Inferior parietal cortex (tissue), 1 donor: ENCODE results near the gene NEK6.

Source experiments
- DNase-seq: peaks from one replicate; pipeline ENCODE4 v3.0.0-alpha.2; 2016; ENCODE audit errors: extremely low spot score

NEK6 gene

DNA sequence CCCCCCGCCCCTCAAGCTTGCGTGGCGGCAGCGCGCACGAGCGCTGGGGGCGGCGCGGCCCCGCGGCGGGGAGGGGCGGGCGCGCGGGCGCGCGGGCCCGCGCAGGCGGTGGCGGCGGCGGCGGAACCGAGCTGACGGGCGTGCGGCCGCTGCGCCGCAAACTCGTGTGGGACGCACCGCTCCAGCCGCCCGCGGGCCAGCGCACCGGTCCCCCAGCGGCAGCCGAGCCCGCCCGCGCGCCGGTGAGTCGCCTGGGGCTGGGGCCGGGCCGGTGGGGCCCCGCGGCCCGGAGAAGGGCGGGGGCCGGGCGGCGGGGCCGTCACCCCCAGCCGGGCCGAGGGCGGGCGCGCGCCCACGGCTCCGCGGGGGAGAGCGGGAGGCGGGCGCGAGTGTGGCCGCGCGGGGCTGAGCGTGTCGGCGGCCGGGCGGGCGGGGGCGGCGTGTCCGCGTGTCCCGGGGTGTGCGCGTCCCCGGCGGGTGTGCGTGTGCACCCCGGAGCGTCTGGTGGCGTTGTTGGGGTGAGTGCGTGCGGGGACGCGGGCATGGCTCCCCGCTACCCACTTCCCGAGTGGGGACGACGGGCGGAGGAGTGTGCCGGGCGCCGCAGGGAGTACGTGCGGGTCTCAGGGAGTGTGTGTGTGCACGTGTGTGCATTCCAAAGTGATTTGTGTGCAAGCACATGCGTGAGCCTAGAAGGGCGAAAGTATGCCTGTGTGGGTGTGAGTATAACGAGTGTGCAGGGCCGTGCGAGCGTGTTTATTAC lies at the start of gene NEK6:
Gene NEK6 (plus strand): TSS at position 106 of the 763 bp plus-strand sequence. CDS start 44,016 bp downstream, outside the sequence.
- no peak for DNase-seq

DNA sequence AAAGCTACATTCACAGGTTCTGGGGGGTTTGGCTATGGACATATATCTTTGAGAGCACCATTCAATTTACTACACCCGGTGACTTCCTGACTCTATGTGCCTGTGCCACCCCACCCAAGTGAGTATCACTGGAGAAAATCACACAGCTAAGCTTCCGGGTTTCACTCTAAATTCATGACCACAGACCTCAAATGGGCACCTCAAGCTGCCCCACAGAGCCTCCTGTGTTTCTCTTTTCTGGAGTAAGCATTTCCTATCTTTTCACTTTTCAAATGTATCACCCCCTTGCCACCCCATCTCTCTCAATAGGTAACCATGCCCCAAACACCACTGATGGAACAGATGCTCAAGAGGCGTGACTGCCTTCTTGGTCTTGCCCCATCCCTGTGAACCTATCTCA lies 49.2 kb upstream of the NEK6 start:
- DNase-seq = no peak

DNA sequence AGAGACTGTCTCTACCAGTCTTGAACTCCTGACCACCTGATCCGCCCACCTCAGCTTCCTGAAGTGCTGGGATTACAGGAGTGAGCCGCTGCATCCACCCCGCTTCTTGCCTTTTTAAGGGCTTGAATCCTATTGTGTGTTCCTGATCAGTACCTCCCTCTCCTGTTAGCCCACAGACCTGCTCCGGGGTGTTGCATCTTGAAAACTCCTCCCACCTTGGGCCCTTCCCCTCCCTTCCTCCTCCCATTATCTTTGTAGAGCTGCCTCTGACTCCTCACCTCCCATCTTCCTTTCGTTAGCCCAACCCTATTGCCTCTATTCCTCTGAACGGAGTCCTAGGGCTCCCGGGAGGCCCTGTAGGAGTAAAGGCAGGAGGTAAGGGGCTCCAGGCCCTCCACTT lies 48.5 kb upstream of the NEK6 start:
- no peak for DNase-seq

DNA sequence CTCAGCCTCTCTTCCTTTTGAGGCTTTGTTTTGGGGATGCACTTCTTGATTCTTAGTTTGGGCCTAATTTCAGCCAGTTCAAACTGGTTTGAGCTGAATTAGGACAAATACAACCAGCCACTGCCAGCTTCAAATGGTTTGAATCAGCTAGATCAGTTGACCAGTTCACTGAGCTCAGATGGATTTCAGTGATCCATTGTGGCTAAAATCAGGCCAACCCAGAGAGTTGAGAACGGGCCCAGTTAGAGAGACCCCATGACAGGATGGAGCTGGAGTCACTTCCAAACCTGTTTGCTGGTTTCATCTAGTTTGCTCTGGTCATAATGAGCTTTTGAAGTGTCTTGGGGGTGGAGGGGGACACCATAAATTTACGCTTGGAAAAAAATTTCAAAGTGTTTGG lies 48.0 kb upstream of the NEK6 start:
- DNase-seq = no peak

DNA sequence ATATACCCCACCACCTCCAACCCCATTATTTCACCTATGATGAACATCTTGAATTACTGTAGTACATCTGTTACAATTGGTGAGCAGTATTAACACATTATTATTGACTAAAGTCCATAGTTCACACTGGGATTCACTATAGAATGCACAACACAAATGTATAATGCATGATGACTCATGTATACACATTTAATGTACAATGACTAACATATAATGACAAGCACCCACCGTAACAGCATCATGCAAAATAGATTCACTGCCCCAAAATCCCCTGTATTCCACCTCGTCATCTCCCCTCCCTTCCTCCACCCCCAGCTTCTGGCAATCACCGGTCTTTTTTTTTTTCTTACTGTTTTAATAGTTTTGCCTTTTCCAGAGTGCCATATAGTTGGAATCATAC lies 47.1 kb upstream of the NEK6 start:
- DNase-seq = no peak

DNA sequence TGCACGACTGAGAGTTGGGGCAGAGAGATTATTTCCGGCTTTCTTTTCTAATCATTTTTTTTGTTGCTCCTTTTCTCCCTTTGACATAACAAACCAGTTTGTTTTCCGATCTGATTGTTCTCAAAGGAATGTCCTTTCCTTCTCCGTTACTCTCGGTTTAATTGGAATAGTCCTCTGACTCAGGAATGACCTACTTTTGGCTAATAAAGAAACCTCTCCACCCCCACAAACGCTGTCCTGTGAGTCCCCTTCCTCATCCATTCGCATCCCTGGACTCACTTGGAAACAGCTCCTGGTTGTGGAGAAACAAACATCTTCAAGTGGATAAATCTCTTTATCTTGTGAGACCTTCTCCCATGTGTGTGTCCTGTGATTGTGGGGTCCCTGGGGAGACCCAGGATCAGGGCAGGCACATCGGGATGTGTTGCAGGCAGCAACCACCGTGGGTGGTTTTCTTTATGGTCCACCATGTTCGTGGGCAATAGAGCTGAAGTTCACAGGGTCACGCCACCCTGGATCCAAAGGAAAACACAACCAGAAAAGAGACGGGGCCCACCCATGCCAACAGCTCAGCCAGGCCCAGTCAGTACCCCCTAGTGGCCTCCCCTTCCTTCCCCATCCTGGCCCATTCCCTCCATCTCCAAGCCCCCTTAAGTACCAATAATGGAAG lies 45.2 kb upstream of the NEK6 start:
- DNase-seq = no peak

DNA sequence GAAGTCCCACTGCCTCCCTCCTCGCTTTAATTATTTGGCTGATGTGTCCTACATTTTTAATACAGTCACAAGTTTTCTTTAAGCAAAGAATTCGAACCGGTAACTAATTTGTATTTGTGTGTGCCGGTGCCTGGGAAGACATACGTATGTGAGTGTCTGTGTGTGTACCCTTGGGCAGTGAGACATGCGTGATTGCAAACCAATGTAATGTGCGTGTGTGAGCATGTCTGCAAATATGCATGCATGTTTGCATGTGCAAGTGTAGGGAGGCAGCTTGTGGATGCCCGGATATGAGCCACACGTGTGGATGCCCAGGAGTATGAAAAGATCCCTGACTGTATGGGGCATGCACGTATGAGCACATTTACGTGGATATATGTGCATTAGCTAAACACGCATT lies 44.4 kb upstream of the NEK6 start:
- no peak for DNase-seq

DNA sequence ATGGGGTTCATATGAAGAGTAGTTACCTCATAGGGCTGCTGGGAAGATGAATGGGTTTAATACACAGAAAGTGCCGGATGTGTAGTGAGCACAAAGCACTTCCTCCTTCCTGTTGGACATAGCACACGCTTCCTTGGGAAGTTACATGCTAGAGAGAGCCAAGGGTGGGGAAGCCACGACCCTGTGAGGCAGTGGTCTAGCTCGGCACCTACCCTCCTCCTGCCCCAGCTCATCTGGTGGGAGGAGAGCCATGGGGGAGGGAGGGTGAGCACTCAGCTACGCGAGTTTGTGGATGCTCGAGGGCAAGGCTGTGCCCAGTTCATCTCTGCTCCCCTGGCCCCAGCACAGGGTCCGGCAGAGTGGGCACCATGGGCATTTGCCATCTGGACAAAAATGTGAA lies 43.6 kb upstream of the NEK6 start:
- no peak for DNase-seq

DNA sequence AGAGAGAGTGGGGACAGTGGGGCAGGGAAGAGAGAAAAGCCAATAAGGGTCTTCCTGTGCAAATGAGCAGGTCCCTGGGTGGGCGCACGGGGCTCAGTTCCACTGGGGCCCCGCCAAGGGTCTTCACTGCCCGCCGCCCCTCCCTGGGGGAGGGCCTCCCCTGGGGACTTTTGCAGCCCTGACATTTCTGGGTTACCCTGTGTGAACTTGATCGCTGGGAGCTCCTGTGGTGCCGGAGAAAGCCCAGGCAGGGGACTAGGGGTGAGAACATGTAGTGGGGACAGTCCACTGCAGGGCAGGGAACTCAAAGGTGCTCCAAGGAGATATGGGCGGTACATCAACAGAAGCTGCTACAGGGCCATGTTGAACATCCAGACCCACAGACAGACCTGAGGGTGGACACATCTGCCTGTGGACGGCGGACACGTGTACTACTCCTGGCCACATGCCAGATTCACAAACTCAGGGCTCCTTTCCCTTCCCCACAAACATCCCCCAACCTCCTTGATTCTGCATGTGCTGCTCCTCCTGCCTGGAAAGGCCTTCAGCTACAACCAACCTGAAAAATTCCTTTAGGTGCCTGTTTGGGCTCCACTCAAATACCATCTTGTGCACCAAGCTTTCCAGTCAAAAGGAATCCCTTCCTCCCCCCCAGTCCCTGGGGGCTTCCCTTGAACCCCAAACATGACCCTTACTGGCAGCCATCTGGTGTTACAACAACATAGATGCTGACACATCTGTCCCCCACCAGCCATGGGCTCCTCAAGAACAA lies 43.0 kb upstream of the NEK6 start:
- DNase-seq = no peak

DNA sequence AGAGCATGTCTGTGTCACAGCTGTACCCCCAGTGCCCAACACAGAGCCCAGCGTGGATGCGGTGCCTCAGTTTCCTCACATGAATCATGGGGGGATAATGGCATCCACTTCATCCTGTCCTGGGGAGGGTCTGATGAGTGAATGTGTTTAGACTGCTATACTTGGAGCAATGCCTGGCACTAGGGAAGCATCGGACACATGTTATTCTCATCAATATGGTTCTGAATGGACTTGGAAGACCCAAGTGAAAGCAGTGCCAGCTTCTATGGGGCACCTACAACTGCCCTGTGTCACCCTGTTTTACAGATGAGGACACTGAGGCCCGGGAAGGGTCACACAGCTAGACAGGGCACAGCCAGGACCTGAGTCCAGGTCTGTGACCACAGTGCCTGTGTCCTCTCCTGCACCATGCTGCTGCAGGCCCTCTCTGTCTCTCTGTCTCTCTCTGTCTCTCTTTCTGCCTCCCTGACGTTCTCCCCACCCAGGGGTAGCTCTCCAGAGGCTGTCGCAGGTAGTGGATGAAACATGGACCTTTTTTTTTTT lies 42.3 kb upstream of the NEK6 start:
- DNase-seq = no peak

DNA sequence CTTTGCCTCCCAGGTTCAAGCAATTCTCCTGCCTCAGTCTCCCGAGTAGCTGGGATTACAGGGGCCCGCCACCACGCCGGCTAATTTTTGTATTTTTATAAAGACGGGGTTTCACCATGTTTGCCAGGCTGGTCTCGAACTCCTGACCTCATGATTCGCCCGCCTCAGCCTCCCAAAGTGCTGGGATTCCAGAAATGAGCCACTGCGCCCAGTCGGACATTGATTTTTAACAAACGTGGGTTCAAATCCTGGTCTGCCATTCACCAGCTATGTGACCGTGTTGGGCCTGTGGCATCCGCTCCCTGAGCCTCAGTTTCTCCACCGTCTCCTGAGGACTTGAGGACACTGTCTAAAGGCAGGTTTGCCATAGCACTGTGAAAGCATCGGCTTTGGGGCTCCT lies 41.8 kb upstream of the NEK6 start:
- DNase-seq = no peak

DNA sequence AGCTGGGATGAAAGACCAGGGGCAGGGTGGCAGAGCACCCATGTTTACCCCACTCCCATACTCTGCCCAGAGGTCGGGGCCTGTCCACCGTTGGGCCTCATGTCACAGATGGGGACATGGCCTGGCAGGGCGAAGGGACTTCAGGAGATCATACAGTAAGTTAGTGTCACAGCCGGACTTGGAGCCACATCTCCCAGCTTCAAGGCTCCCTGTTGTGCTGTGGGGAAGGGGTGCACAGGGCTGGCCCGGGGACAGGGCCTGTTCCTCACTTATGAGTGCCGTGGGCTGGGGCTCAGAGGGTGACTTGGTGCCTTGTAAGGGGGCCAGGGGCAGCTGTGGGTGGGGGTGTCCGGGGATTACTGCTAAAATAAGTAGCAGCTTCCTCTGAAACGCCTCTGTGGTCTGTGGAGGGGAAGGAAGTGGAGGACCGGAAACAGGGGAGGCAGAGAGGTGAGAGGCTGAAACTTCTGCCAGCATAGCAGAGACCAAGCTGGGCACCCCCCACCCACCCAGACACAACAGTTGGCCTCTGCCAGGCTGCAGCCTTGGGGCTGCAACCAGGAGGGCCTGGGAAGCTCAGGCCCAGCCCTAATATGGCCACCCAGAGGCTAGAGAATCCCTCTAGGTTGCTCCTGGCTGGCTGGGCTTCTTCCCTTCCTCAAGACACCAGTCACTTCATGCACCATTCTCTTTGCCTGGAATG lies 41.1 kb upstream of the NEK6 start:
- no peak for DNase-seq

DNA sequence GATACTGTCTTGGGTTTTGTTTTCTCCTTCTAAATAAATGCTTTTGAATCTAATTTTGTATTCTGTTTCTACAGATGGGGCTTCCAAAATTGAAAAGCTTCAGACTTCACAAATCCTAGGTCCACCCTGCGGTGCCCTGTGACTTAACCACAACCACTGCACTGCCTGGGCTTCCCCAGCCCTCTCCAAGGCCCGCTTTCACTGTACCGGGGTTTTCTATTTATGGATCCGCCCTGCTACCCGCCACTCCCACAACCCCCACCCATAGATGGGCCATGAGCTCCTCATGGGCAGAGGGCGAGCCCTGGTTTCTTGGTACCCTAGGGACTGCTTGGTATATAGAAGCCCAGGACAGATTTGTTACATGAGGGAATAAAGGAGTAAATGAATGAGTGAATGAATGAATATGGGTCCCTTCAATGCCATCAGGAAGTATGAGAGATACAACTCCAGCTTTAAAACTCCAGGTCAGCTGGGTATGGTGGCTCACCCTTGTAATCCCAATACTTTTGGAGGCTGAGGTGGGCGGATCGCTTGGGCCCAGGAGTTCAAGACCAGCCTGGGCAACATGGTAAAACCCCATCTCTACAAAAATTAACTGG lies 39.8 kb upstream of the NEK6 start:
- DNase-seq = no peak

DNA sequence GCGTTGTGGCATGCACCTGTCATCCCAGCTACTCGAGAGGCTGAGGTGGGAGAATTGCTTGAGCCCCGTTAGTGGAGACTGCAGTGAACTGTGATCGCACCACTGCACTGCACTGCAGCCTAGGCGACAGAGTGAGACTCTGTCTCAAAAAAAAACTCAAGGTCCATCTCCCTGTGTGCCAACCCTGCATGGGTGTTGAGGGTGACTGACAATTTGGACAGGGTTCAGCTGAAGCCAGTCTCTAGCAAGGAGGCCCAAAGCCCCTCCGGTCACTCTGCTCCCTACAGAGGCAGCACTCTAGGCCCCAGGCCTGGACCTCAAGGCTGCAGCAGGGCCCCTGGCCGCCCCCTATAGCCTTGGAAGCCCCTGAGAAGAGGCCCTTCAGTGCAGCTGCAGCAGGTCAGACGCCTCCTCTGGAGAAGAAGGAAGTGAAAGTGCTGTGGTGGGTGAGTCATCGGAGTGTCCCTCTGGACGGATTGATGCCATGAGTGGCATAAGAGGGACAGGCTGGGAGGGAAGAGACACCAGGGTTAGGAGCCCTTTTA lies 39.2 kb upstream of the NEK6 start:
- no peak for DNase-seq

DNA sequence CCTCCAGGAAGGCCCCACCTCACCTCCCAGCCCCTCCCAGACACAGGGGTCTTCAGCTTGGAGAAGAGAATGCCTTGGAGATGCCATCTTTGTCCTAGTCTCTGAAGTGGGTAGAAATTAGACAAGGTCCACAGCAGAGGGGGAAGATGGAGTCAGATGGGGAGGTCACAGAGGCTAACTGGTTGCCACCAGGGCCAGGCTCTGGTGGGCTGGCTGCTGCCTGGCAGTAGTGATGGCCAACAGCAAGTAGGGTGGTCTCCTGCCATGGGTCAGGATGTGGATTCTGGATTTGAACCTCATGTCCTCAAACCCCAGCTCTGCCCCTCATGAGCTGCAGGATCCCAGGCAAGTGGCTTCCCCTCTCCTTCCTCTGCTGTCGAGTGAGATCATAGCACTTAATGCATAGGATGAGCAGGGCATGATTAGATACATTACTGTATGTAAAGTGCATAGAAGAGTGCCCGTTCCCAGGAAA lies 38.7 kb upstream of the NEK6 start:
- no peak for DNase-seq

DNA sequence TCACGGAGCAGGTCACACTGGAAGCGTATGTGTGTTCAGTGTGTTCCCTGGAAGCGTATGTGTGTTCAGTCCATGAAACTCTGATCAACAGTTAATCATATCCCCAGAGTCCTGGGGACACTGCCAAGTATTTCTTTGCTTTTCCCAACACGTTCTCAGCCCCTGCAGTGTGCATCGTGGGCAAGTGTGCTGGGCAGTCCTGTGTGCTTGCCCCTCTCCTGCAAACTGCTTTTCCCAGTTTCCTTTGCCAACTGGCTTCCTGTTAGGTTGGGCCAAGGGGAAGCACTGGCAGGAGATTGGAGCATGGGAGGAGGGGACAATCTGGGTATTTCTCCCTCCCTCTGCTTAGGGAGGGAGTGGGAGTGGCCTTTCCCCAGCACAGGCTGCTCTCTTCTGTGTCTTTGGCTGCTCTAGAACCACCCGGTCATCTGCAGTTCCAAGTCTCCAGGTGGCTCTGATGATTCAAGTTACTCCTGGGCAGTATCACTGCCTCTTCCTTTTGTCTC lies 36.8 kb upstream of the NEK6 start:
- DNase-seq = no peak

DNA sequence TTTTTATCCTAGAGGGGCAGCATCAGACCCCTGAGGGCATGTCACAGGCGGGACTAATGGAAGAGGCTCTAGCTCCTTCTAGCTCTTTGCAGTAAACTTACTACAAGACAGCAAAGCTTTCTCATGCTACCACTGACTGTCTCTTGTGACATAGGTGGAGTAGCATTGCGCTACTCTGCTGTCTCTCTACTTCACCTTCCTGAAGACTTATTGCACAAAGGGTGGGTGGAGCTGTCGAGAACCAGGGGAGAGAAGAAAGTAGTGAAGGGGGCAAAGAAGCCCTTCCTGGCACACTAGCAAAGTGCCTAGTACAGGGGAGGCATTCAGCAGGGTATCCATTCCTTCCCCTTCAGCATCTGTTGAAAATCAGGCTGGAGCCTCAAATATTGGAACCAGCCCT lies 36.1 kb upstream of the NEK6 start:
- no peak for DNase-seq

DNA sequence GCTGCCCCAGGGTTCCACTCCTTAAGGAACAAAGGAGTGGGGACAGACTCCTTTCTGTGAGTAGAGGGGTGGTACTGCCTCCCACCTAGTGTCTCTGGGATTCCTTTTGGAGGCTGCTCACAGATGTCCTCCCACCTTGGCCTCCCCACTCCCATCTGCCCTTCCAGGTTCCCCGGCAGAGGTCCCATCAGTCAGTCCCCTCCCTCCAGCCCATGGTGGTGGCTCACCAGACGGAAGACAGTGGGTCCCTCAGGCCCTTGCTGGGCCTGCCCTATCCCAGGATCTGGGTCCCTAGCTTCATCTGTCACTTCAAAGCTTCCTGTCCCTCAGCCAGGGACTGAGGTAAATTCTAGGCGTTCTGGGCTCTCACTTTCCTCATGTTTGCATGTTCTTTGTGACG lies 35.6 kb upstream of the NEK6 start:
- no peak for DNase-seq

DNA sequence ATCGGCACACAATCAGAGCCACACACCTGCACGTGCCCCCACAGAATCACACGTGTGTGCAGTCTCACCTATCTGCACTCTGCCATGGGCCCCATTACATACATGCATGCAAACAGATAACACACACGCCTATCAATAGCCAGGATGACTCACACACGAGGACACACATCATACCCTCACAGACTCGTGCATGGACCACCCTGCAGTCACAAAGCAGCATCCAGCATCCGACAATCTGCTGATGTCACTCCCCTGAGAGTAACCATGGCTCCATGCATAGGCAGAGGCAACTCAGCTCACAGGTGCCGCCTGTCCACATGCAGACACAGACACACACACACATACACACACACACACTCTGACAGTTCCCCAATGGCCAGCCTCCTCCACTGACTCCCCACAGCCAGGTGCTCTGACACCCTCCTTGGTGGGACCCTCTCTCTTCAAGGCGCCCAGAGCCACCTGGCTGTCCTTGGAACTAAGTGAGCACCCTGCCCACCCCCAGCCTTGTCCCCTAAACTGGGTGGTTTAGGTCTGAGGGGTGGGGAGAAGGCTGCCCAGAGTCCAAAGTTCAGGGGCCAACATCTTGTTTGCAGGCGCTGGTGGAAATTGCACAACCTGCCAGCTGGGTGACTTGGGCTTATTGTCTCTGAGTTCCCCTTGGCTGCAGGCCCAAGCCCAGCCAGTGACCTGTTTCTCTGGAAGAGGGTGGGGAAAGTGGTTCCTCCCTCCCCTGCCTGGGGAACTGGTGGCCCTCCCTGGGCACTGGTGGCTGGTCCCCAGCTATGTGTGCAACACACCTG lies 34.6 kb upstream of the NEK6 start:
- DNase-seq = no peak

DNA sequence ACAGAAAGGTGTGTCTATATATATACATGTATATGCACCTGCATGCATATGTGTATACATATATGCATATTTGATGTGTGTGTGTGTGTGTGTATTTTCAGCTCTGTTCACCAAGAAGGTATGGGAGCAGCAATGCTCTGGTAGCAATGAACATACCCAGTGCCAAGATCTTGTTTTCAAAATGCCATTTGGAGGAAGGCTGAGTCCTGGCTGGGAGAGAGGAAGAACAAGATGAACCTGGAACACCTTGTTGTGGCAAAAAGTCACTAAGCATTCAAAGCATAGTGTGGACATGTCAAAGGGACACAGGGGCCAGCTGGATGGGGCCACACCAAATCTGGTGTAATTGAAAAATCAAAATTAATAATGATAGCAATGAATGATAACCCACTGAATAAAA lies 31.8 kb upstream of the NEK6 start:
- no peak for DNase-seq
